Suprapubic skin (tissue), 4 donors: ENCODE measurements around the gene MEX3A.

Experiments
- CTCF ChIP-seq, 2 donors: fragments of 200-600 bp in 1 of 2; fragments of 450-650 bp in 1 of 2; sonication (generic) in 1 of 2; IDR thresholded peaks; one replicate each; pipeline ENCODE4 v1.5.1; 2016 to 2019; ENCODE audit warnings: antibody characterized with exemption in 2 of 2, mild to moderate bottlenecking in 1 of 2, moderate library complexity in 1 of 2
- POLR2A ChIP-seq, 2 donors: fragments of 450-650 bp; IDR thresholded peaks; one replicate each; pipeline ENCODE4 v1.6.1; 2017; ENCODE audit warnings: antibody characterized with exemption in 2 of 2, mild to moderate bottlenecking in 2 of 2, moderate library complexity in 2 of 2
- POLR2AphosphoS5 ChIP-seq, 3 donors: sonication (generic); formaldehyde crosslinking; IDR thresholded peaks; one replicate each; pipeline ENCODE4 v1.6.1; 2017; ENCODE audit warnings: antibody characterized with exemption in 3 of 3

GRCh38 chr1:156042828-156043227, 39.4 kb downstream of the MEX3A start:
- no peak for TF ChIP-seq CTCF (IDR thresholded peaks at IDR 0.05)
- no peak for TF ChIP-seq POLR2A (IDR thresholded peaks at IDR 0.05)
- TF ChIP-seq POLR2AphosphoS5 (IDR thresholded peaks at IDR 0.05), result no peak
